WTC11 (cell line): ENCODE measurements around the gene UNKL.

Experiments used
- ATF2 ChIP-seq: sonication (generic); formaldehyde crosslinking; IDR thresholded peaks from 2 replicates; pipeline ENCODE4 v1.8.1; 2022; ENCODE audit warnings: low read depth, missing genetic modification reagents, borderline replicate concordance
- CTCF ChIP-seq: fragments of 200-600 bp; IDR thresholded peaks from 2 replicates; pipeline ENCODE4 v1.8.0; 2022; ENCODE audit warnings: antibody characterized with exemption
- FOXP1 ChIP-seq: sonication (generic); formaldehyde crosslinking; IDR thresholded peaks from 2 replicates; pipeline ENCODE4 v1.8.0; 2022; ENCODE audit warnings: missing genetic modification reagents, mild to moderate bottlenecking, moderate library complexity, borderline replicate concordance
- RELA ChIP-seq: sonication (generic); formaldehyde crosslinking; IDR thresholded peaks from 2 replicates; pipeline ENCODE4 v1.8.1; 2022; ENCODE audit warnings: missing genetic modification reagents, mild to moderate bottlenecking, borderline replicate concordance
- SMAD4 ChIP-seq: sonication (generic); formaldehyde crosslinking; IDR thresholded peaks from 2 replicates; pipeline ENCODE4 v1.8.0; 2022; ENCODE audit warnings: mild to moderate bottlenecking, missing genetic modification reagents
- TP53 ChIP-seq: sonication (generic); formaldehyde crosslinking; IDR thresholded peaks from 2 replicates; pipeline ENCODE4 v1.8.1; 2023; ENCODE audit warnings: mild to moderate bottlenecking, missing genetic modification reagents
- TF ChIP-seq, protein P1 (sequence below): sonication (generic); formaldehyde crosslinking; IDR thresholded peaks from 2 replicates; pipeline ENCODE4 v1.8.0; 2022; ENCODE audit warnings: missing genetic modification reagents

GRCh38 chr16:1434644-1435592 is 20.4 kb upstream of the UNKL start:
- TF ChIP-seq SMAD4 (CRISPR knock-in tag) (no peak), TP53 (CRISPR knock-in tag) (no peak), CTCF (no peak), FOXP1 (CRISPR knock-in tag) (no peak), ATF2 (CRISPR knock-in tag) (no peak), RELA (no peak)
- TF ChIP-seq, protein P1, sequence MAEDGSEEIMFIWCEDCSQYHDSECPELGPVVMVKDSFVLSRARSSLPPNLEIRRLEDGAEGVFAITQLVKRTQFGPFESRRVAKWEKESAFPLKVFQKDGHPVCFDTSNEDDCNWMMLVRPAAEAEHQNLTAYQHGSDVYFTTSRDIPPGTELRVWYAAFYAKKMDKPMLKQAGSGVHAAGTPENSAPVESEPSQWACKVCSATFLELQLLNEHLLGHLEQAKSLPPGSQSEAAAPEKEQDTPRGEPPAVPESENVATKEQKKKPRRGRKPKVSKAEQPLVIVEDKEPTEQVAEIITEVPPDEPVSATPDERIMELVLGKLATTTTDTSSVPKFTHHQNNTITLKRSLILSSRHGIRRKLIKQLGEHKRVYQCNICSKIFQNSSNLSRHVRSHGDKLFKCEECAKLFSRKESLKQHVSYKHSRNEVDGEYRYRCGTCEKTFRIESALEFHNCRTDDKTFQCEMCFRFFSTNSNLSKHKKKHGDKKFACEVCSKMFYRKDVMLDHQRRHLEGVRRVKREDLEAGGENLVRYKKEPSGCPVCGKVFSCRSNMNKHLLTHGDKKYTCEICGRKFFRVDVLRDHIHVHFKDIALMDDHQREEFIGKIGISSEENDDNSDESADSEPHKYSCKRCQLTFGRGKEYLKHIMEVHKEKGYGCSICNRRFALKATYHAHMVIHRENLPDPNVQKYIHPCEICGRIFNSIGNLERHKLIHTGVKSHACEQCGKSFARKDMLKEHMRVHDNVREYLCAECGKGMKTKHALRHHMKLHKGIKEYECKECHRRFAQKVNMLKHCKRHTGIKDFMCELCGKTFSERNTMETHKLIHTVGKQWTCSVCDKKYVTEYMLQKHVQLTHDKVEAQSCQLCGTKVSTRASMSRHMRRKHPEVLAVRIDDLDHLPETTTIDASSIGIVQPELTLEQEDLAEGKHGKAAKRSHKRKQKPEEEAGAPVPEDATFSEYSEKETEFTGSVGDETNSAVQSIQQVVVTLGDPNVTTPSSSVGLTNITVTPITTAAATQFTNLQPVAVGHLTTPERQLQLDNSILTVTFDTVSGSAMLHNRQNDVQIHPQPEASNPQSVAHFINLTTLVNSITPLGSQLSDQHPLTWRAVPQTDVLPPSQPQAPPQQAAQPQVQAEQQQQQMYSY, result no peak
